ENCODE results near the gene C10orf53. TPM values are rescaled to one million over a fixed set of nuclear protein-coding genes. Genes with fewer than 3 reads are reported as not detected.
A peak's percentile ranks its signal among the peaks of the same experiment; 100 is the strongest.
"Not testable (repeated sequence)": the region's sequence is repeated elsewhere in the genome, so short reads cannot be mapped to it uniquely, and the experiment has no call there.

C10orf53 gene
- total and polyA plus RNA-seq, 4 experiments from 2014 or later, result not detected

GRCh38 chr10:49707585-49707984, 28.1 kb downstream of the C10orf53 start:
- Histone ChIP-seq H3K4me1 (ENCODE audit: insufficient read depth, low read length) (no peaks in the 10 kb centered on the region), H3K4me3 (ENCODE audit: low read length in 2 of 2) (no peak overlapping the region), H3K27me3 (ENCODE audit: insufficient read depth, low read length) (no peaks in the 10 kb centered on the region), H3K27ac (ENCODE audit: low read depth, low read length) (no peak overlapping the region), H3K9me3 (ENCODE audit: control insufficient read depth in 1 of 2, low read length in 2 of 2) (no peaks in the 10 kb centered on the region), H3K36me3 (ENCODE audit: insufficient read depth, low read length) (no peaks in the 10 kb centered on the region)
- peaks cover 2 to 4% of the 10 kb centered on the region in 2 donors for H3K27me3 Mint-ChIP-seq
- no peaks in the 10 kb centered on the region for H3K4me1 Mint-ChIP-seq
- POLR2A ChIA-PET (ENCODE audit: partially characterized antibody), result no interaction called here
- DNase-seq, result no peak
- CTCF ChIA-PET (ENCODE audit: partially characterized antibody), result no interaction called here
- peaks cover 0 to 2% (median 0%) of the 10 kb centered on the region in 8 donors for H3K9me3 Mint-ChIP-seq
- no peak overlapping the region for H3K4me3 Mint-ChIP-seq
- no peaks in the 10 kb centered on the region for H3K36me3 Mint-ChIP-seq
- intact Hi-C loops (cut with micrococcal nuclease), result no loop called here
- H3K27ac Mint-ChIP-seq, result no peak overlapping the region

- ChIA-PET CTCF (ENCODE audit: partially characterized antibody) (no interaction called here), POLR2A (ENCODE audit: partially characterized antibody) (no interaction called here)
- intact Hi-C loops (cut with micrococcal nuclease), result no loop called here
- Histone ChIP-seq H3K27ac (ENCODE audit: low read depth, low read length) (no peak overlapping the region), H3K27me3 (ENCODE audit: insufficient read depth, low read length) (no peaks in the 10 kb centered on the region), H3K4me3 (ENCODE audit: low read length in 2 of 2) (no peak overlapping the region), H3K36me3 (ENCODE audit: insufficient read depth, low read length) (no peaks in the 10 kb centered on the region), H3K4me1 (ENCODE audit: insufficient read depth, low read length) (no peaks in the 10 kb centered on the region), H3K9me3 (ENCODE audit: control insufficient read depth in 1 of 2, low read length in 2 of 2) (no peaks in the 10 kb centered on the region)
- Mint-ChIP-seq H3K4me3 (no peak overlapping the region), H3K27ac (no peak overlapping the region), H3K4me1 (no peaks in the 10 kb centered on the region), H3K36me3 (no peaks in the 10 kb centered on the region), H3K9me3 (peaks cover 0 to 7% (median 2%) of the 10 kb centered on the region in 8 donors), H3K27me3 (peaks cover 4 to 6% of the 10 kb centered on the region in 2 donors)
- DNase-seq, result no peak
Observed at GRCh38 chr10:49709934-49710333, 30.5 kb downstream of the C10orf53 start.

- Histone ChIP-seq H3K27ac (ENCODE audit: low read depth, low read length) (no peak overlapping the region), H3K27me3 (ENCODE audit: insufficient read depth, low read length) (no peaks in the 10 kb centered on the region), H3K9me3 (ENCODE audit: control insufficient read depth in 1 of 2, low read length in 2 of 2) (no peaks in the 10 kb centered on the region), H3K4me3 (ENCODE audit: low read length in 2 of 2) (no peak overlapping the region), H3K36me3 (ENCODE audit: insufficient read depth, low read length) (no peaks in the 10 kb centered on the region), H3K4me1 (ENCODE audit: insufficient read depth, low read length) (no peaks in the 10 kb centered on the region)
- POLR2A ChIA-PET (ENCODE audit: partially characterized antibody), result no interaction called here
- Mint-ChIP-seq H3K27me3 (peaks cover 4 to 6% of the 10 kb centered on the region in 2 donors), H3K4me1 (no peaks in the 10 kb centered on the region), H3K4me3 (no peak overlapping the region), H3K27ac (no peak overlapping the region), H3K9me3 (peaks cover 0 to 6% (median 2%) of the 10 kb centered on the region in 8 donors), H3K36me3 (no peaks in the 10 kb centered on the region)
- CTCF ChIA-PET (ENCODE audit: partially characterized antibody), result no interaction called here
- DNase-seq, result no peak
- intact Hi-C loops (cut with micrococcal nuclease), result no loop called here
Observed at GRCh38 chr10:49710966-49711365, 31.5 kb downstream of the C10orf53 start.

GRCh38 chr10:49711481-49711880, 32.0 kb downstream of the C10orf53 start:
- no peaks in the 10 kb centered on the region for H3K36me3 ChIP-seq (ENCODE audit: insufficient read depth, low read length)
- POLR2A ChIA-PET (ENCODE audit: partially characterized antibody), result no interaction called here
- H3K27me3 Mint-ChIP-seq, result peaks cover 4 to 6% of the 10 kb centered on the region in 2 donors
- H3K27ac ChIP-seq (ENCODE audit: low read depth, low read length), result no peak overlapping the region
- H3K9me3 Mint-ChIP-seq, result peaks cover 0 to 6% (median 3%) of the 10 kb centered on the region in 8 donors
- no peaks in the 10 kb centered on the region for H3K36me3 Mint-ChIP-seq
- H3K4me1 ChIP-seq (ENCODE audit: insufficient read depth, low read length), result no peaks in the 10 kb centered on the region
- H3K4me1 Mint-ChIP-seq, result no peaks in the 10 kb centered on the region
- H3K27ac Mint-ChIP-seq, result no peak overlapping the region
- H3K27me3 ChIP-seq (ENCODE audit: insufficient read depth, low read length), result no peaks in the 10 kb centered on the region
- H3K4me3 ChIP-seq (ENCODE audit: low read length in 2 of 2), result no peak overlapping the region
- DNase-seq, result no peak
- H3K4me3 Mint-ChIP-seq, result no peak overlapping the region
- CTCF ChIA-PET (ENCODE audit: partially characterized antibody), result no interaction called here
- H3K9me3 ChIP-seq (ENCODE audit: control insufficient read depth in 1 of 2, low read length in 2 of 2), result no peaks in the 10 kb centered on the region
- intact Hi-C loops (cut with micrococcal nuclease), result no loop called here

- no peak overlapping the region for H3K27ac Mint-ChIP-seq
- H3K4me1 ChIP-seq (ENCODE audit: insufficient read depth, low read length), result no peaks in the 10 kb centered on the region
- DNase-seq, result no peak
- ChIA-PET CTCF (ENCODE audit: partially characterized antibody) (no interaction called here), POLR2A (ENCODE audit: partially characterized antibody) (no interaction called here)
- peaks cover 0 to 9% (median 4%) of the 10 kb centered on the region in 8 donors for H3K9me3 Mint-ChIP-seq
- H3K36me3 ChIP-seq (ENCODE audit: insufficient read depth, low read length), result no peaks in the 10 kb centered on the region
- H3K9me3 ChIP-seq (ENCODE audit: control insufficient read depth in 1 of 2, low read length in 2 of 2), result no peaks in the 10 kb centered on the region
- intact Hi-C loops (cut with micrococcal nuclease), result no loop called here
- no peaks in the 10 kb centered on the region for H3K4me1 Mint-ChIP-seq
- no peak overlapping the region for H3K4me3 ChIP-seq (ENCODE audit: low read length in 2 of 2)
- peaks cover 6 to 9% of the 10 kb centered on the region in 2 donors for H3K27me3 Mint-ChIP-seq
- no peak overlapping the region for H3K27ac ChIP-seq (ENCODE audit: low read depth, low read length)
- H3K4me3 Mint-ChIP-seq, result no peak overlapping the region
- no peaks in the 10 kb centered on the region for H3K27me3 ChIP-seq (ENCODE audit: insufficient read depth, low read length)
- no peaks in the 10 kb centered on the region for H3K36me3 Mint-ChIP-seq
Observed at GRCh38 chr10:49713266-49713665, 33.8 kb downstream of the C10orf53 start.

- H3K36me3 Mint-ChIP-seq; H3K4me3 Mint-ChIP-seq; H3K9me3 ChIP-seq (ENCODE audit: control insufficient read depth in 1 of 2, low read length in 2 of 2); H3K9me3 Mint-ChIP-seq; H3K4me1 Mint-ChIP-seq; H3K27me3 ChIP-seq (ENCODE audit: insufficient read depth, low read length); H3K27me3 Mint-ChIP-seq; POLR2A ChIA-PET (ENCODE audit: partially characterized antibody); H3K27ac ChIP-seq (ENCODE audit: low read depth, low read length); DNase-seq; CTCF ChIA-PET (ENCODE audit: partially characterized antibody); intact Hi-C loops (cut with micrococcal nuclease); H3K4me1 ChIP-seq (ENCODE audit: insufficient read depth, low read length); H3K27ac Mint-ChIP-seq; H3K36me3 ChIP-seq (ENCODE audit: insufficient read depth, low read length); H3K4me3 ChIP-seq (ENCODE audit: low read length in 2 of 2): not testable (repeated sequence)
Observed at GRCh38 chr10:49715157-49715556, 35.7 kb downstream of the C10orf53 start.

- Histone ChIP-seq H3K9me3 (ENCODE audit: control insufficient read depth in 1 of 2, low read length in 2 of 2) (peaks cover 0 to 10% of the 10 kb centered on the region in 2 donors), H3K27ac (ENCODE audit: low read depth, low read length) (no peak overlapping the region), H3K36me3 (ENCODE audit: insufficient read depth, low read length) (no peaks in the 10 kb centered on the region), H3K4me1 (ENCODE audit: insufficient read depth, low read length) (no peaks in the 10 kb centered on the region), H3K27me3 (ENCODE audit: insufficient read depth, low read length) (no peaks in the 10 kb centered on the region), H3K4me3 (ENCODE audit: low read length in 2 of 2) (no peak overlapping the region)
- Mint-ChIP-seq H3K9me3 (peaks cover 5 to 25% (median 22%) of the 10 kb centered on the region in 8 donors), H3K27ac (no peak overlapping the region), H3K4me1 (no peaks in the 10 kb centered on the region), H3K27me3 (no peaks in the 10 kb centered on the region), H3K36me3 (no peaks in the 10 kb centered on the region), H3K4me3 (no peak overlapping the region)
- ChIA-PET CTCF (ENCODE audit: partially characterized antibody) (no interaction called here), POLR2A (ENCODE audit: partially characterized antibody) (no interaction called here)
- intact Hi-C loops (cut with micrococcal nuclease), result no loop called here
- no peak for DNase-seq
Observed at GRCh38 chr10:49726593-49726992, 47.1 kb downstream of the C10orf53 start.

- Histone ChIP-seq H3K4me1 (ENCODE audit: insufficient read depth, low read length) (no peaks in the 10 kb centered on the region), H3K4me3 (ENCODE audit: low read length in 2 of 2) (no peak overlapping the region), H3K9me3 (ENCODE audit: control insufficient read depth in 1 of 2, low read length in 2 of 2) (no peaks in the 10 kb centered on the region), H3K36me3 (ENCODE audit: insufficient read depth, low read length) (no peaks in the 10 kb centered on the region), H3K27me3 (ENCODE audit: insufficient read depth, low read length) (no peaks in the 10 kb centered on the region), H3K27ac (ENCODE audit: low read depth, low read length) (no peak overlapping the region)
- H3K9me3 Mint-ChIP-seq, result peaks cover 0 to 5% (median 0%) of the 10 kb centered on the region in 8 donors
- no peak for DNase-seq
- CTCF ChIA-PET (ENCODE audit: partially characterized antibody), result no interaction called here
- no peaks in the 10 kb centered on the region for H3K27me3 Mint-ChIP-seq
- H3K36me3 Mint-ChIP-seq, result no peaks in the 10 kb centered on the region
- intact Hi-C loops (cut with micrococcal nuclease), result no loop called here
- no peaks in the 10 kb centered on the region for H3K4me1 Mint-ChIP-seq
- peak overlapping the region in 1 of 7 donors; percentile 31 for H3K27ac Mint-ChIP-seq
- POLR2A ChIA-PET (ENCODE audit: partially characterized antibody), result no interaction called here
- no peak overlapping the region for H3K4me3 Mint-ChIP-seq
Observed at GRCh38 chr10:49733866-49734265, 54.4 kb downstream of the C10orf53 start.

All from CD4-positive, alpha-beta memory T cell (primary cell).